Endometrium (tissue), 2 donors: ENCODE measurements around the gene ARFGEF2.
"Not testable (repeated sequence)": the region's sequence is repeated elsewhere in the genome, so short reads cannot be mapped to it uniquely, and the experiment has no call there.

ENCODE experiments used
- FAIRE-seq: peaks from 2 replicates; lab custom pipeline; 2012; peaks lifted over from hg19 to GRCh38; lab: Jason Lieb, UNC
- donor health status: control.
- donor health status: control.

The ARFGEF2 gene

DNA sequence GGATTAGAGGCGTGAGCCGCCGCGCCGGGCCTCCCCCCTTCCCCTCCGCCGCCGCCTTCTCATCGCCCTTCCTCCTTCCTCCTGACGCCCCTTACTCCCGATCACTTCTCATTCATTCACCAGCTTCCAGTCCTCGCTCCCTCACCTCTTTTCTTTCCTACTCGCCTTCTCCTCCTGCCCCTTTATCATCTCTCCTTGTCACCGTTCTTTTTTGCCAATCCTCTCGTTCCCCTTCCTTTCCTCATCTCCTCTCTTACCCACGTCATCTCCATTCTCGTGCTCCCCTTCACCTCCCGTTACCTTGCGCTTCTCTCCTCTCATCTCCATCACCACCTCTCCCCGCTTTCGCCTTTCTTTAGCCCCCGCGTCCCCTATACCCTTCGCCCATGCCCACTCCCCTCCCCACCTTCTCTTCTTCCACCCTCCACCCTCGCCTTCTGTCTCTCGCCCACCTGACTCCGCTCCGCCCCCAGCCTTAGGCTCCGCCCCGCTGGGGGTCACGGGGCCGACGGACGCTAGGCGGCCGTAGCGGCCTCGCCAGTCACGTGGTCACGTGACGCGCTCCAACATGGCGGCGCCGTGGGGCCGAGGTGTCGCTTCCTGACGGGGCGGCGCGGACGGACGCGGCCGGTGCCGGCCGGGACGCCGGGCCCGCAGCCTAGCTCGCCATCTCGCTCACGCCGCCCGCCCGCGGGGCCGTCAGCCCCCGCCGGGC lies at the start of gene ARFGEF2:
ARFGEF2 (plus strand) TSS at position 544 of the 715 bp plus-strand sequence. CDS start 179 bp downstream, outside the sequence.
- FAIRE-seq = no peak

DNA sequence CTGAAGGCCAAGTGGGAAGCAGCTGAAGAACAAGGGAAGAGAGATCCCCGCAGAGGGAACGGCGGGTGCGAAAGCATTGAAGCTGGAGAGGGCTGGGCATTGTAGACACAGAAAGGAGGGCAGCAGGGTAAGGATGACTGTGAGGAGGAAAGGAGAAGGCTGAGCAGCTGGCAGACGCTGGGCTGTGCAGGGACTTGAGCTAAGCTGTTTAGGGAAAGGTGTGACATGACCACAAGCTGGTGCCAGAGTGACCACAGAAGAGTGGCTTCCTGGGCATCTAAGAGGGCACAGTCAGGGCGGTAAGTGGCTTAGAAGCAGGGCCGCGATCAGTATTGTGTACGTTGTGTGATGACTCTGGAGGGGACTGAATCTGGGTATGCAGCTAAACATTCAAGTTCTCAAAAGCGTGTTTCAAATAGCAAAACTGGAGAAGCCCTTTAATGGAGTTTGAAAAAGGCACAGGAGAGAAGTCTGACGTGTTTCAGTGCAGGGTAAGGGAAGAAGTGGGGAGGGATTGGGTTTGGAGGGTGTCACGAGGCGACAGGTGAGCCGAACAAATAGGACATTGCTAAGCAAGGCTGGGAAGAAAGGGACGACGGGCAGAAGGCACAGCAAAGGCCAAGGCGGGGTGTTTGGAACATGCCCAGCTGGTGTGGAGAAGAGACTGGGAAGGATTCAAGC lies 46.1 kb upstream of the ARFGEF2 start:
- no peak for FAIRE-seq

DNA sequence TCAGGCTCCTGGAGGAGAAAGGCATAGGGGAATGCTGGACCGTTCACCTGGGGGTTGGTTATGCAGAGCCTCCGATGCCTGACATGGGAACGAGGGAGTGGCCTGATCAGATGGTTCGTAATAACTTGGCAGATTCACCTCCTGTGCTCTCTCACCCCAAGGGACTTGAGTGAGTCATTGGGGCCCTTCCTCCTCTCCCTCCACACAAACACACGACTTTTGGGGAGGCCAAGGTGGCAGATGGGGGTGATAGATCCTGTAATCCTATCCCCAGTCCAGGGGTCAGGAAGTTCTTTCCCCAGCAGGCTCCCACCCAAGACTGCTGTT lies 45.6 kb upstream of the ARFGEF2 start:
- FAIRE-seq = no peak

DNA sequence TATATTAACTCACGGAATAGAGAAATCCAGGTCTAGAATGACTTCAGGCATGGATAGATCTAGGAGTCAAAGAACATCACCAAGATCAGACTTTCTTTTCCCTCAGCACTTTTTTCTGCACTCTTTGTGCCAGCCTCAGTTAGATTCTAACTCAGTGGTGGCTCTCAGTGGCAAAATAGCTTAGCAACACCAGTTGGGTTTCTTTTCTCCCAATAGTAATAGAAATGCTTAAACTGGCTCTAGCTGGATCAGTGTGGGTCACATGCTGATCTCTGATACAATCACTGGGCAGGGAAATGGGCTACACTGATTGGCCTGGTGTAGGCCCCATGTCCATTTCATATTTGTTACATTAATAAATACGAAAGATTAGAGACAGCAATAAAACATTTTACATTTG lies 44.2 kb upstream of the ARFGEF2 start:
- no peak for FAIRE-seq

DNA sequence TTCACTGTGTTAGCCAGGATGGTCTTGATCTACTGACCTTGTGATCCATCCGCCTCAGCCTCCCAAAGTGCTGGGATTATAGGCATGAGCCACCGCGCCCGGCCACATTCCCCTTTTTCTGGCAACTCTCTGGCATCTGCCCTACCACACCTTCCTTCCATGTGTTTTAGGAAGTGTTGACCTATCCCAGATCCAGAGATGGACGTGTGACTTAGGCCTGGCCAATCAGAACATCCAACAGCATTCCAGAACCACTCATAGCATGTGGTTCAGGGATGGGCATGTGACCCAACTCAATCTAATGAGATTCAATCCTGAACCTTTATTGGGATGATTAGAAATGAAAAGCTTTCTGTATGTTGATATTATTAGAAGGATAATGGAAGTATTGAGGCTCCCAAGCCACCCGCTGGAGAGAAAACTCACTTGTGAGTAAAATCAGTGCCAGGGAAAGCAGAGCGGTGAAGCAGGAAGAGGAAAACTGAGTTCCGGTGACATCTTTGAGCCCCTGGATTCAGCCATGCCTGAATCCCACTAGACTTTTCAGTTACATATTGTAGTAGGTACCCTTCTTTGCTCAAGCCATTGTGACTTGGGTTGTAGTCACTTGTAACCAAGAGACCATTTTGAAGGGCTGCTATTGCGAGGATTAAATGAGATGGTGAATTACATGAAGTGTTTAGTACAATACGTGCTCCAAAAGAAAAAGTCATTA lies 42.8 kb upstream of the ARFGEF2 start:
- FAIRE-seq = no peak

DNA sequence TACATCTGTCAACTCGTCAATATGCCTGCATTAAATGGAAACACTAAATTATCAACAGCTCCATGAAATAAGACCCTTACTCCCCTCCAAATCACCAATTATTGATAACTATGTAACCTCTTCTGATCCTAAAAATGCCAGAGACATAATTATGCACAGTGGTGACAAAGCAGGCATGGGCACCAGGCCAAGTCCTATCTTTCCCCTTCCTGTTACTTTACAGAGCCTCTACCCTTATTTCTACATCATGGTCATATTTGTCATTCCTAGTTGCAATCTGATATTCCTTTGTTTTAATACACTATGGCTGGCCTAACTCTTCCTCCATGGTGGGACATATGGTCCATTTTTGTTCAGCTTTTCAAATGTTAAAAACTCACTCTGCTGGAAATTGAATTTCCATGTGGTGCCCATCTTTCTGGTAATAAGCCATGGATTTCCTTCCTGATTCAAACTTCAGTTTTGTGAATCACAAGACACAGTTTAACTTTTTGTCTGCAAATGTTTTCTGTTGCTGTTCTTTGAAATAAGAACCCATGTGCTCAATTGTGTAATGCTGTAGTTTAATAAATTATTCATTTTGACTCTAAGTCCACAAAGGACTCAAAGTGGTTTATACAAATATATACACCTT lies 41.8 kb upstream of the ARFGEF2 start:
- no peak for FAIRE-seq

DNA sequence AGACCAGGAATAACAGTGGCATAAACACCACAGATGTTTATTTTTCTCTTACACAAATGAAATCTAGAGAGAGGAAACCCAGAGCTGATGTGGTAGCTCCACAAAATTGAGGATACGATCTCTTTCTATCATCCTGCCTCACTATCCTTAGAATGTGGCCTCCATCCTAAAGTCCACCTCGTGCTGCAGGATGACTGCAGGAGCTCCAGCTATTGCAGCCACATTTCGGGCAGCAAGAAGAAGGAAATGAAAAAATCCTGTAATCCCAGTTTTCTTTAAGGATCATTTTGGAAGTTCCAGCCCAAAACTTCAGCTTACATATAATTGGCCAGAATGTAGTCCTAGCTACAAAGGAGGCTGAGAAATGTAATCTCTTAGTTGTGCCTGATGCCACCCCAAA lies 41.2 kb upstream of the ARFGEF2 start:
- no peak for FAIRE-seq

DNA sequence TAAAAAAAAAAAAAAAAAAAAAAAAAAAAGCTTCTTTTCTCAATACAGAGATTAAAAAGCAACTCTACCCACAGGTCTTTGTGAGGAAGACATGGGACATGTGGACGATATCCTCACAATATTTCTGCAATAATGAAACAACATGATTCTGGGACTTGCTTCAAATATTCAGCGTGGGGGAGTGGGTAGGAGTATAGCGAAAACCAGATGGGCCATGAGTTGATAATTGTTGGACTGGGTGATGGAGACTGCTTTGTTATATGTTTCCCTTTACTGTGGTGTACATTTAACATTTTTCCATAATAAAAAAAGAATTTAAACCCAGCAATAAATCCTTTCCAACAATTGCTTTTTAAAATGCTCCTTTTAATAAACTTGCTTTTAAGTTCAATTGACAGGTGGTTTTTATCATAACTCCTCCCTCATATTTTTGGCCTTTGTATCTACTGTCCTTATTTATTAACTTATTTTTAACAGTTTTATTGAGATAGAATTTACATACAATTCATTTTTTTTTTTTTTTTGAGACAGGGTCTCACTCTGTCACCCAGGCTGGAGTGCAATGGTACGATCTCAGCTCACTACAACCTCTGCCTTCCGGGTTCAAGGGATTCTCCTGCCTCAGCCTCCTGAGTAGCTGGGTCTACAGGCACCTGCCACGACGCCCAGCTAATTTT lies 40.4 kb upstream of the ARFGEF2 start:
- peak; percentile 73 for FAIRE-seq

DNA sequence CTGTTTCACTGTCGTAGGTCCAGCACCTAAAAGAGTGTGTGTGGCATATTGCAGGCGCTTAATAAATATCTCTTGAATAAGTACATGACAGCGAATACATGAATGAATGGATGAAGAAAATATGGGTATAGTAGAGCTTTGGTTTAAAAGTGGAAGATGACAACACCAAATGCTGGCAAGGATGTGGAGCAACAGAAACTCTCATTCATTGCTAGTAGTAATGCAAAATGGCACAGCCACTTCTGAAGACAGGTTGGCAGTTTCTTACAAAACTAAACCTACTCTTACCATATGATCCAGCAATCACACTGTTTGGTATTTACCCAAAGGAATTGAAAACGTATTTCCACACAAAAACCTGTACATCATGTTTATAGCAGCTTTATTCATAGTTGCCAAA lies 36.3 kb upstream of the ARFGEF2 start:
- no peak for FAIRE-seq

DNA sequence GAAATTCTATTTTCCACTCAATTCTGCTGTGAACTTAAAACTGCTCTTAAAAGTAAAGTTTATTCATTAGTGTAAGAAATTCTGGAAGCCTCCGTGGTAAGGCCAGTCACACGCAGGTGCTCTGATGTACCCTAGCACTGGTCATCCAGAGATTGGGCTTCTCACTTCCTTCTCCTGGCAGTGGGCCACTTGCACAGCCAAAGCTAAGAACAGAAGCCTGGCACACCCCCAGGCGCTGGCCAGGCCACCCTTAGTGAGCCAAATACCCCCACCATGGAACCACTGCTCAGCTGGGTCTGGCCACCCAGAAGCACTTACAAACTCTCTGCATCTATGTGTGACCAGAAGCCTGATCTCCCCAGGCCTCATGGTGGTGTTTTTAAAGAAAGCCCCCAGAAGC lies 35.3 kb upstream of the ARFGEF2 start:
- FAIRE-seq = no peak

DNA sequence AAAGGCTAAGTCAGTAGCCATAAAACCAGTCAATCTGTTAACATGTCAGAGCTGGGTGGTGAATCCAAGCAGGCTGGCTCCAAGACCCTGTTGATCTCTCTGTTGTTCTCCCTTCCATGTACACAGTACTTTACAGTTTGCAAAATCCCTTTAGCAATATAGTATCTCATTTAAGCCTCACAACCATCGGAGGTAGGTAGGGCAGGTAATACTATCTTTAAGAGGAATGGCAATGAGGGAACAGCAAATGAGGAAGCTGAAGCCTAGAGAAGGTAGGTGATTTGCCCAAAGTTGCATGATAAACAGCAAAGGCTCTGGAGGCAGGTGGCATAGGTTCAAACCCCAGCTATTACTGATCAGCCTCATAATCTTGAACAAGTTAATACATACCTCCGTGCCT lies 34.7 kb upstream of the ARFGEF2 start:
- no peak for FAIRE-seq

DNA sequence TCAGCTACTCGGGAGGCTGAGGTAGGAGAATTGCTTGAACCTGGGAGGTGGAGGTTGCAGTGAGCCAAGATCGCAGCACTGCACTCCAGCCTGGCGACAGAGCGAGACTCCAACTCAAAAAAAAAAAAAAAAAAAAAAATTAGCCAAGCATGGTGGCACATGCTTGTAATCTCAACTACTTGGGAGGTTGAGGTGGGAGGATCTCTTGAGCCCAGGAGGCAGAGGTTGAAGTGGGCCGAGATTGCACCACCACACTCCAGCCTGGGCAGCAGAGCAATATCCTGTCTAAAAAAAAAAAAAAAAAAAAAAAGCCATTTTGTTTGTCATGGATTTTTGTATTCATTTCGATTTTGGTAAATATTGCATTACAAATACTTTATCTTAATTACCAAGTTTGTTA lies 33.0 kb upstream of the ARFGEF2 start:
- FAIRE-seq = not testable (repeated sequence)

DNA sequence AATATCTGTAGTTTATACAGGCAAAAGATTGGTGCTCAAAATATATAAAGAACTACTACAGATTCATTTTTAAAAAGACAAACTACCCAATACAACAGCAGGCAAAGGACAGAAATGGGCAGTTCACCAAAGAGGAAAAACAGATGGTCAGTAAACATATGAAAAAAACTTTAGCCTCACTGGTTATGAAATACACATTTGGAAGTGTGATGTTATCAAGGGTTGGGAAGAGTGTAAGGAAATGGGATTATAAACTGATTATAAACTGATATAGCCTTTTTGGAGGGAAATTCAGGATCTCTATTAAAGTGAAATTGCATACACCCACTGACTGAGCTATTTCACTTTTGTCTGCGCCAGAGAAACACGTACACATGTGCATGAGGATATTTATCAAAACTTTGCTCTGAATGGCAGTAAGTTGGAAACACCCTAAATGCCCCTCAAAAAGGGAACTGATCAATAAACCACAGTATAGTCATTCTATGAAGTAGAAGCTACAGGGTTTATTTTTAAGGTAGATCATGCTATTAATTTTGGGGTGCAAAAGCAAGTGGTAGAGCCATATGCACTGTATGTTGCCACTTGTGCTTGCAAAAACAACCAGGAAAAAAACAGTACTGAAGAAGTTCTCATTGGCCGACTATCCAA lies 32.2 kb upstream of the ARFGEF2 start:
- FAIRE-seq = no peak

DNA sequence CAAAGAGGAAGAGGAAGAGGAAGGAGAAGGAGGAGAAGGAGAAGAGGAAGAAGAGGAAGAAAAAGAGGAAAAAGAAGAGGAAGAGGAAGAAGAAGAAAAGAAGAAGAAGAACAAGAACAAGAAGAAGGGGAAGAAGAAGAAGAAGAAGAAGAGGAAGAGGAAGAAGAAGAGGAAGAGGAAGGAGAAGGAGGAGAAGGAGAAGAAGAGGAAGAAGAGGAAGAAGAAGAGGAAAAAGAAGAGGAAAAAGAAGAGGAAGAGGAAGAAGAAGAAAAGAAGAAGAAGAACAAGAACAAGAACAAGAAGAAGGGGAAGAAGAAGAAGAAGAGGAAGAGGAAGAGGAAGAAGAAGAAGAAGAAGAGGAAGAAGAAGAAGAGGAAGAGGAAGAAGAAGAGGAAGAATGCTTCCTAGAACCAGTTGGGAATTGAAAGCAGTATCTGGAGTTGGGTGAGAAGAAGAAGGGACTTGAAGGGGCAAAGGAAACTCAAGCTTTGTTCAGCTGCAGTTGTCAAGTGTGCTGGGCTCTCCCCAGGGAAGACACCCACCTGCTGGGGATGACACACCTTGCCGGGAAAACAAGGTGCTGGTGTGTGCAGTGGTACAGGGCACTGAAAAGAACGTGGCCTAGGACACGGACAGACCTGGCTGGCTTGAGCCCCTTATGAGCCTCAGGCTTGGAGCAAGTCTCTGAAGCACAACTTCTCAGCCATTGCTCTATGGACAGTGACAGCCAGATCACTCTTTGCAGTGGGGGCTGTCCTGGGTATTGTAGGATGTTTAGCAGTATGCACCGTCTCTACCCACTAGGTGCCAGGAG lies 30.1 kb upstream of the ARFGEF2 start:
- FAIRE-seq = no peak

DNA sequence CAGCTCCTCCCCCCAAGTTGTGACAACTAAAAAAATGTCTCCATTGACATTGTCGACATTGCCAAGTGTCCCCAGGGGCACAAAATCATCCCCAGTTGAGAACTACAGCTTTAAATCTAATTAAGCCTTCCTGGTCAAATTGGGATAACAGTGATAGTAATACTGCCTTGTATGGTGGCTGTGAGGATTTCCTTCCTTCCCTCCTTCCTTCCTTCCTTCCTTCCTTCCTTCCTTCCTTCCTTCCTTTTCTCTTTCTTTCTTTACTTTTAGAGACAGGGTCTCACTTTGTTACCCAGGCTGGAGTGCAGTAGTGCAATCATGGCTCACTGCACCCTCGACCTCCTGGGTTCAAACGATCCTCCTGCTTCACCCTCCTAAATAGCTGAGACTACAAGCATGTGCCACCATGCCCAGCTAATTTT lies 29.5 kb upstream of the ARFGEF2 start:
- FAIRE-seq = no peak

DNA sequence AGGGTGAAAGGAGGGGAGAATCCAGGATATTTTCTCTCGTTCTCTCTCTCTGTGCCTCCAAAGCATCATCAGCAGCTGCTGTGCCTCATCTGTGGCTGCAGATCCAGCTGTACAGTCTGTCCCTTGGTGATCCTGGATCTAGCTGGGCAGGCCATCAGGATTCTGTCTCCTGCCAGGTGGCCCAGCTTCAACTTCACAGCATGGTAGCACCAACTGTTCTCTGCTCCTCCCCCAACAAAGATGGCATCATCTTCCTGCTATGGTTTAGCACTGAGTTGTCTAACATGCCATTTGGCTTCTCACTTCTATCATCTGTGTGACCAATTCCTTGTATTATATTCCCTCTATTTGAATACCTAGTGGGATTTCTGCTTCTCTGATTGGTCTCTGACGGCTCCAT lies 28.6 kb upstream of the ARFGEF2 start:
- FAIRE-seq = no peak

DNA sequence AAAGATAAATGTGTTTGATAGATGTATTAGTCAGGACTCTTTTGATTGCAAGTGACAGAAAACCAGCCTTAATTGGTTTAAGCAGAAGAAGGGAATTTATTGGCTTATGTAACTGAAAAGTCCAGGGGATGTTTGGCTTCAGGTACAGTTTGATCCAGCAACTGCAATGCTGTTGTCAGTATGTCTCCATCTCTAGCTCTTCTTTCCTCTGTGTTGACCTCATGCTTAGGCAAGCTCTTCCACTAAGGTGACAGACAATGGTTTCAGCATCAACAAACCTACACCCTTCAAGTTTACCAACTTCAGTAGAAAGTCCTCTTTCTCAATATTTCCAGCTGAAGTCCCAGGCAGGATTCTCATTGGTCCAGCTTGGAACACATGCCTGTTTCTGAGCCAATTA lies 28.1 kb upstream of the ARFGEF2 start:
- FAIRE-seq = no peak

DNA sequence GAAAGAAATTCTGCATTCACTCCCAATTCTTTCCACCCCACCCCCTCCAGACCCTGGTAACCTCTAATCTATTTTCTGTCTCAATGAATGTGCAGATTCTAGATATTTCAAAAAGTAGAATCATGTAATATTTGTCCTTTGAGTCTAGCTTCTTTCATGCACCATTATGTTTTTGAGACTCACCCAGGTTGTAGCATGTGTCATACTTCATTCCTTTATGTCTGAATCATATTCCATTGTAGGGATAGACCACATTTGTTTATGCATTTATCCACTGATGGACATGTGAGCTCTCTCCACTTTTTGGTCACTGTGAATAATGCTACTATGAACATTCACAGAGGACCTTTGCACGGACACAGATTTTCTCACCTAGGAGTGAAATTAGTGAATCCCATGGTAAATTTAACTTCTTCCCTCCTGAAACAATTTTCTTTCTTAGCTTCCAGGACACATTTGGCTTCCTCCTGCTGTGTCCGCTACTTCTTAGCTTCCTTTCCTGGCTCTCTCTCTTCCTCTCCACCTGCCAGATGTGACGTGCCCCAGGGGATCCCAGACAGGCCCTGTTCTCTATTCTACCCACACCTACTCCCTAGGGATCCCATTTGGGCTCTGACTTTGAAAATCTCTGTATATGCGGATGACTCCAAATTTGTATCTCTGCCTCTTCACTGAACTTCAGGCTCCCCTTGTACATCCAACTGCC lies 24.1 kb upstream of the ARFGEF2 start:
- no peak for FAIRE-seq

DNA sequence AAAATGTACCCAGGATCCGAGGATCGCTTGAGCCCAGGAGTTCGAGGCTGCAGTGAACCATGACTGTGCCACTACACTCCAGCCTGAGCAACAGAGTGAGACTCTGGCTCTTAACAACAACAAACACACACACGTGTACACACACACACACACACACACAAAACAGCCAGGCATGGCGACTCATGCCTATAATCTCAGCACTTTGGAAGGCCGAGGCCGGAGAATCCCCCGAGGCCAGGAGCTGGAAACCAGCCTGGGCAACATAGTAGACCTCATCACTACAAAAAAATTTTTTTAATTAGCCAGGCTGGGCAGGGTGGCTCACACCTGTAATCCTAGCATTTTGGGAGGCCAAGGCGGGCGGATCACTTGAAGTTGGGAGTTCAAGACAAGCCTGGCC lies 23.3 kb upstream of the ARFGEF2 start:
- no peak for FAIRE-seq

DNA sequence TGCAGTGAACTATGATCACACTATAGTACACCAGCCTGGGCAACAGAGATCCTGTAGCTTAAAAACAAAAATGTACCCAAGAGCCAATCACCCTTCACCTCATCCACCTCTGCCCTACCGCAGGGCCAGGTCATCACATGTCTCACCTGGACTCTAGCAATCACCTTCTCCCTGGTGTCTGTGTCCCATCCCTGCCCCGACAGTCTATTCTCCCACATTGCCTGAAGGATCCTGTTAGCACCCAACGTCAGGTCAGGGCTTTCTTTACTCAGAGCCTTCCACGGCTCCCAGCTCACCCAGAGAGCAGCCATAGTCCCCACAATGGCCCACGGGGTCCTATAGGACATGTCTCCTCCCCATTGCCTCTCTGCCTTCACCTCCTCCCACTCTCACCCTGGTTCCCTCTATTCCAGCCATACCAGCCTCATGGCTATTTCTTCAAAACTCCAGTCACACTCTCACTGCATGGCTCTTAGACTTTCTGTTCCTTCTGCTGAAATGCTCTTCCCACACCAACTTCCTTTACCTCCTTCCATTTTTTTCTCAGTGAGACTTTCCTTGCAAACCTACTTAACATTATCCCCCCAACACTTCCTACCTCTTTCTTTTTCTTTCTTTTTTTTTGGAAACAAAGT lies 22.5 kb upstream of the ARFGEF2 start:
- FAIRE-seq = no peak
